GM12878 (cell line): ENCODE data around the gene HSD11B1L. TPM values are rescaled to one million over a fixed set of nuclear protein-coding genes. Genes with fewer than 3 reads are reported as not detected.

Experiments
- ATAC-seq: fragments of 200-7000 bp; cut with Tn5 transposase; 3 replicates; pipeline ENCODE4 v1.9.1; 2020; ENCODE audit warnings: mild to moderate bottlenecking, moderate library complexity
- BruUV-seq: library from RNA; stranded (reverse); fragments of 400-500 nt; replicated peaks from 2 replicates; lab custom pipeline; 2021; lab: Mats Ljungman, UMichigan
- CTCF ChIA-PET: fragments of 300-600 bp; sonication (Branson Sonifier 250); formaldehyde crosslinking; extraction: SDS; loops from one replicate; lab custom pipeline; 2021; ENCODE audit warnings: inconsistent platforms; lab: Yijun Ruan, JAX
- POLR2A ChIA-PET: fragments of 350-600 bp; formaldehyde crosslinking; extraction: SDS; loops from one replicate; lab custom pipeline; 2021; ENCODE audit warnings: inconsistent platforms; lab: Charles Lee
- RAD21 ChIA-PET: fragments of 300-600 bp; sonication (Branson Sonifier 250); formaldehyde crosslinking; loops from one replicate; lab custom pipeline; 2023; ENCODE audit warnings: antibody characterized with exemption; ENCODE audit not compliant: unreplicated experiment; lab: Charles Lee
- SMC1A ChIA-PET: fragments of 300-600 bp; sonication (Branson Sonifier 250); formaldehyde crosslinking; loops from one replicate; lab custom pipeline; 2023; ENCODE audit not compliant: unreplicated experiment, uncharacterized antibody; lab: Charles Lee
- DNase-seq: peaks from one replicate; pipeline ENCODE4 v3.0.0-alpha.2; 2011; ENCODE audit warnings: low read depth, low spot score
- FAIRE-seq: peaks from 3 replicates; lab custom pipeline; 2011; peaks lifted over from hg19 to GRCh38; lab: Jason Lieb, UNC
- H2AFZ ChIP-seq: 2 replicates; pipeline ENCODE4 v1.6.0; 2011; ENCODE audit warnings: low read depth, low read length, control low read depth; ENCODE audit not compliant: control insufficient read depth
- H3K27ac ChIP-seq: 2 replicates; pipeline ENCODE4 v1.5.1; 2011; ENCODE audit warnings: control low read depth; ENCODE audit not compliant: control insufficient read depth, insufficient read depth
- H3K27me3 ChIP-seq, 2 experiments: replicated peaks in 1 of 2; 2 replicates each; pipeline versions ENCODE4 v1.6.0 to v1.6.1; 2011; ENCODE audit warnings: low read length in 1 of 2; ENCODE audit not compliant: control insufficient read depth in 2 of 2, insufficient read depth in 2 of 2
- H3K36me3 ChIP-seq, 2 experiments: 2 replicates each; pipeline ENCODE4 v1.5.1; 2011; ENCODE audit warnings: low read length in 1 of 2; ENCODE audit not compliant: control insufficient read depth in 2 of 2, insufficient read depth in 2 of 2
- H3K4me1 ChIP-seq: 2 replicates; pipeline ENCODE4 v1.6.1; 2011; ENCODE audit warnings: mild to moderate bottlenecking, low read length, moderate library complexity, mixed read lengths; ENCODE audit not compliant: control insufficient read depth, insufficient read depth
- H3K4me2 ChIP-seq: 2 replicates; pipeline ENCODE4 v1.6.0; 2011; ENCODE audit warnings: control low read depth; ENCODE audit not compliant: control insufficient read depth, insufficient read depth
- H3K4me3 ChIP-seq: fragments of 200-600 bp; sonication (generic); 2 replicates; pipeline ENCODE4 v1.5.1; 2016
- H3K79me2 ChIP-seq: 2 replicates; pipeline ENCODE4 v1.6.0; 2011; ENCODE audit warnings: low read length; ENCODE audit not compliant: control insufficient read depth, insufficient read depth
- H3K9ac ChIP-seq: 2 replicates; pipeline ENCODE4 v1.8.0; 2011; ENCODE audit warnings: low read length, control low read depth, mixed read lengths; ENCODE audit not compliant: control insufficient read depth, insufficient read depth
- H3K9me3 ChIP-seq: replicated peaks from 3 replicates; pipeline ENCODE4 v1.5.1; 2011; ENCODE audit warnings: mild to moderate bottlenecking, low read length; ENCODE audit not compliant: control insufficient read depth, insufficient read depth
- H4K20me1 ChIP-seq: 2 replicates; pipeline ENCODE4 v1.6.0; 2011; ENCODE audit not compliant: control insufficient read depth, insufficient read depth
- KAT2A ChIP-seq: conservative IDR thresholded peaks from 2 replicates; pipeline ENCODE4 v1.6.1; 2011; ENCODE audit warnings: low read depth, low read length; ENCODE audit not compliant: control insufficient read depth
- MTA2 ChIP-seq: fragments of 450-650 bp; IDR thresholded peaks from 2 replicates; pipeline ENCODE4 v1.6.1; 2016; ENCODE audit warnings: low read depth, mild to moderate bottlenecking, moderate library complexity
- NFIC ChIP-seq: IDR thresholded peaks from 2 replicates; pipeline ENCODE4 v1.6.1; 2012; ENCODE audit warnings: low read depth, mild to moderate bottlenecking, inconsistent platforms, low read length, moderate library complexity
- PKNOX1 ChIP-seq: fragments of 450-650 bp; IDR thresholded peaks from 2 replicates; pipeline ENCODE4 v1.6.1; 2016; ENCODE audit warnings: mild to moderate bottlenecking
- POLR2A ChIP-seq: IDR thresholded peaks from 2 replicates; pipeline ENCODE4 v1.6.1; 2011; ENCODE audit warnings: low read depth, mild to moderate bottlenecking, low read length
- POLR2AphosphoS5 ChIP-seq: IDR thresholded peaks from 2 replicates; pipeline ENCODE4 v1.6.1; 2011; ENCODE audit warnings: mild to moderate bottlenecking, low read length, inconsistent platforms
- ZNF592 ChIP-seq: fragments of 450-650 bp; IDR thresholded peaks from 2 replicates; pipeline ENCODE4 v1.6.1; 2017; ENCODE audit warnings: mild to moderate bottlenecking, moderate library complexity
- whole genome bisulfite sequencing: methylation state at CpG from one replicate; pipeline ENCODE4 v1.1.6; 2016; ENCODE audit warnings: low lambda C conversion rate; ENCODE audit not compliant: insufficient replicate concordance, insufficient coverage; ENCODE audit errors: missing lambda C conversion rate; 5-methylcytosine and 5-hydroxymethylcytosine counted together
- in situ Hi-C: fragments of 300-500 bp; cut with MboI; formaldehyde crosslinking; loops from 9 replicates; pipeline ENCODE4 v1.14.3; 2018; ENCODE audit warnings: mixed read lengths
- intact Hi-C: fragments of 100-400 bp; cut with micrococcal nuclease; formaldehyde crosslinking; loops from one replicate; pipeline ENCODE4 v1.14.2; 2022; ENCODE audit not compliant: unreplicated experiment
- polyA plus RNA-seq, 11 experiments: library from polyadenylated mRNA; depleted of rRNA in 4 of 11; unstranded in 6 of 11; stranded (reverse) in 5 of 11; fragments of >200 nt; fragmentation: Nextera tagmentation in 4 of 11; fragmentation: Illumina TruSeq in 1 of 11; extraction: Ambion mirVana in 4 of 11; extraction: Trizol in 1 of 11; gene quantifications; 1 replicate in 1 of 11; 2 replicates in 10 of 11; pipeline versions ENCODE4 v1.2.1 to v1.2.3, GENCODE V29; 2011 to 2016; ENCODE audit warnings: inconsistent platforms in 2 of 11, missing spikeins in 2 of 11, low read depth in 1 of 11
- total RNA-seq, 4 experiments: library from RNA; depleted of rRNA in 3 of 4; stranded (reverse); fragments of >200 nt in 3 of 4; fragmentation: Illumina TruSeq in 1 of 4; extraction: Trizol in 1 of 4; gene quantifications; 2 replicates each; pipeline versions ENCODE4 v1.2.1 to v1.2.3, GENCODE V29; 2013 to 2021

HSD11B1L gene
- total and polyA plus RNA-seq, 10 of the 15 experiments (the other 5 are each of a cell fraction or from before 2014, with no cell fraction given) = 0.29 to 1.8 (median 1.1) TPM; not detected in 1

GRCh38 chr19:5666921-5667610 lies 13.8 kb upstream of the HSD11B1L start (continued):
- TF ChIP-seq PKNOX1 (no peak), MTA2 (no peak), ZNF592 (no peak), NFIC (no peak)

- TF ChIP-seq POLR2A (peak; percentile 59), KAT2A (no peak), POLR2AphosphoS5 (peak; percentile 50; the same call in 1 of the 2 replicates)
- TSS peak; percentile 23 for BruUV-seq
- H3K4me3 ChIP-seq = no peak overlapping the region
- no peaks in the 10 kb centered on the region for H3K9me3 ChIP-seq
- 92% methylated on average over 22 of the region's 22 CpGs for WGBS
- ChIA-PET RAD21 (no interaction called here), CTCF (no interaction called here), SMC1A (no interaction called here), POLR2A (no interaction called here)
- no peaks in the 10 kb centered on the region; the same call in 1 of the 2 replicates for H4K20me1 ChIP-seq
- peaks cover 3% of the 10 kb centered on the region; the same call in 1 of the 2 replicates for H3K4me1 ChIP-seq
- DNase-seq = no peak
- in situ Hi-C loops (no loop called here), intact Hi-C loops (no loop called here)
- no peak overlapping the region for H3K9ac ChIP-seq
- ATAC-seq = no peak
- H3K36me3 ChIP-seq = peaks cover 31 to 51% of the 10 kb centered on the region in 2 experiments
- no peak overlapping the region for H3K4me2 ChIP-seq
- H3K79me2 ChIP-seq = no peaks in the 10 kb centered on the region
- FAIRE-seq = no peak
- no peak overlapping the region for H3K27ac ChIP-seq
- H3K27me3 ChIP-seq = no peaks in the 10 kb centered on the region
- no peak overlapping the region for H2AFZ ChIP-seq
Measured at GRCh38 chr19:5667751-5668271, 13.0 kb upstream of the HSD11B1L start.
